ENCODE results near the gene FNDC3B. TPM values are rescaled to one million over a fixed set of nuclear protein-coding genes. Genes with fewer than 3 reads are reported as not detected.

Gene FNDC3B
- total RNA-seq, 1 donor from 2014 or later: 68.5 TPM

DNA sequence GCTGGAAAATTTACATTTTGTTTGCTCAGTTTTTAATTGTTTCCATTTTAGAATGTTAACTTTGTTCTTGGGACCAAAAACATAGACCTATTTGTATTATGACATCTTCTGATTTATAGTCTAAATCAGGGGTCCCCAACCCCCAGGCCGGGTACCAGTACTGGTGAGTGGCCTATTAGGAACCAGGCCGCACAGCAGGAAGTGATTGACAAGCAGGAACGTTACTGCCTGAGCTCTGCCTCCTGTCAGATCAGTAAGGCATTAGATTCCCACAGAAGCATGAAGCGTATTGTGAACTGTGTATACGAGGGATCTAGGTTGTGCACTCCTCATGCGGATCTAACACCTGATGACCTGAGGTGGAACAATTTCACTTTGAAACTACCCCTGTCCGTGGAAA lies 357.0 kb downstream of the FNDC3B start:
- TF ChIP-seq, protein P1, sequence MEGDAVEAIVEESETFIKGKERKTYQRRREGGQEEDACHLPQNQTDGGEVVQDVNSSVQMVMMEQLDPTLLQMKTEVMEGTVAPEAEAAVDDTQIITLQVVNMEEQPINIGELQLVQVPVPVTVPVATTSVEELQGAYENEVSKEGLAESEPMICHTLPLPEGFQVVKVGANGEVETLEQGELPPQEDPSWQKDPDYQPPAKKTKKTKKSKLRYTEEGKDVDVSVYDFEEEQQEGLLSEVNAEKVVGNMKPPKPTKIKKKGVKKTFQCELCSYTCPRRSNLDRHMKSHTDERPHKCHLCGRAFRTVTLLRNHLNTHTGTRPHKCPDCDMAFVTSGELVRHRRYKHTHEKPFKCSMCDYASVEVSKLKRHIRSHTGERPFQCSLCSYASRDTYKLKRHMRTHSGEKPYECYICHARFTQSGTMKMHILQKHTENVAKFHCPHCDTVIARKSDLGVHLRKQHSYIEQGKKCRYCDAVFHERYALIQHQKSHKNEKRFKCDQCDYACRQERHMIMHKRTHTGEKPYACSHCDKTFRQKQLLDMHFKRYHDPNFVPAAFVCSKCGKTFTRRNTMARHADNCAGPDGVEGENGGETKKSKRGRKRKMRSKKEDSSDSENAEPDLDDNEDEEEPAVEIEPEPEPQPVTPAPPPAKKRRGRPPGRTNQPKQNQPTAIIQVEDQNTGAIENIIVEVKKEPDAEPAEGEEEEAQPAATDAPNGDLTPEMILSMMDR (IDR thresholded peaks at IDR 0.05): no peak
- no peak for TF ChIP-seq POLR2AphosphoS5 (IDR thresholded peaks at IDR 0.05; ENCODE audit: insufficient read depth in 1 of 2, low read depth in 1 of 2)
- no peak for TF ChIP-seq POLR2A (IDR thresholded peaks at IDR 0.05)
- intact Hi-C loops (cut with DNase I): no loop called here
- Histone ChIP-seq H3K4me1 (no peaks in the 10 kb centered on the region), H3K27ac (no peak overlapping the region), H3K27me3 (no peaks in the 10 kb centered on the region), H3K9me3 (no peaks in the 10 kb centered on the region), H3K4me3 (no peak overlapping the region), H3K36me3 (peaks cover 0 to 12% of the 10 kb centered on the region in 2 donors)
- no peak for DNase-seq (ENCODE audit: extremely low spot score in 2 of 2)

DNA sequence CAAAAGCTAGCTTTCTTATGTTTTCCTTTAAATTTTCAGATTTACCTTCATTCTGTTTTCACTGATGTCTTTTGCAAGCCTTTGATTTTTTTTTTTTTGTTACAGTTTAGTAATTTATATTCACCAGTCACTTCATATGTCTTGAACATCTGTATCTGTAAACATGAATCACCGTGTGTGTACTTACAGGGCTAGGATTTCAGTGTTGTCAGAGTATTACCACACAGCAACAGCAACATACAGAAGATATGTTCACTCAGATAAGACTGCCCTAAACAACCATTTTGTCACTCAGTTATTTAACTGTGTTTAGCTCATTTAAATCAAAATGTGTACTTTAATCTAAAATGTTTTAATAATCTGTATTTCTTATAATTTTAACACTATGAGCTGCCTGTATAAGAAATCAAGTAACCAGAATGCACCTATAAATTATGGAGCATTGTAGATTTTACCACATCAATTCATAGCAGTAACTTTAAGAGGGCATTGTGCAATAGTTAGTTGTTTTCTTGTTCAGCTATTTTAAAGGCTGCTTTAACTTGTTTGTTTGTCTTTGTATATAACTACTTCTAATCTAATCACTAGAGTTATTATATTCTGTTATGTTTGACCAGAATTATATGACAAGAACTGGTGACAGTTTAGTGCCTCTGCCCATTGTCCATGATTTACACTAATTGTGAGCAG lies 358.5 kb downstream of the FNDC3B start:
- intact Hi-C loops (cut with DNase I): no loop called here
- no peak overlapping the region for H3K4me3 ChIP-seq
- TF ChIP-seq POLR2A (IDR thresholded peaks at IDR 0.05): no peak
- TF ChIP-seq, protein P1 (IDR thresholded peaks at IDR 0.05): no peak
- H3K27ac ChIP-seq: no peak overlapping the region
- DNase-seq (ENCODE audit: extremely low spot score in 2 of 2): no peak
- H3K27me3 ChIP-seq: no peaks in the 10 kb centered on the region
- no peaks in the 10 kb centered on the region for H3K9me3 ChIP-seq
- peaks cover 0 to 12% of the 10 kb centered on the region in 2 donors for H3K36me3 ChIP-seq
- H3K4me1 ChIP-seq: no peaks in the 10 kb centered on the region

DNA sequence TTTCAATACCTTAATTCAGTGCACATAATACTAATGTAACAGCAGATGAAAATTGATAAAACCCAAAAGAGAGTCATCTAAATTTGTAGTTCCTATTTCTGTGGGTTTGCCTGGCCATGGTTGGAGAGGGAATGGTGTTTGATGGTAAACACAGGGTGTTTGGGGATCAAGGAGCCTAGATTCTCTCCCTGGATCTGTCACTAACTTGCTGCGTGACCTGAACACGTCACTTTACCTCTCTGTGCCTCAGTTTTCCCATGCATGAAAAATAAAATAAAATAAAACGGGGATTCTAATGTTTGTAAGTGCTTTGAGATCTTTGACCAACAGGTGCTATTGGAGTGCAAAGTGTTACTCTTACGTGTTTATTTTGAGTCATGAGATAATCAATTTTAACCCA lies 359.1 kb downstream of the FNDC3B start:
- Histone ChIP-seq H3K27ac (no peak overlapping the region), H3K4me3 (no peak overlapping the region), H3K27me3 (no peaks in the 10 kb centered on the region), H3K4me1 (no peaks in the 10 kb centered on the region), H3K9me3 (no peaks in the 10 kb centered on the region), H3K36me3 (peaks cover 0 to 12% of the 10 kb centered on the region in 2 donors)
- no peak for TF ChIP-seq POLR2A (IDR thresholded peaks at IDR 0.05)
- TF ChIP-seq, protein P1 (IDR thresholded peaks at IDR 0.05): no peak
- no peak for TF ChIP-seq POLR2AphosphoS5 (IDR thresholded peaks at IDR 0.05; ENCODE audit: insufficient read depth in 1 of 2, low read depth in 1 of 2)
- DNase-seq (ENCODE audit: extremely low spot score in 2 of 2): no peak
- intact Hi-C loops (cut with DNase I): no loop called here

DNA sequence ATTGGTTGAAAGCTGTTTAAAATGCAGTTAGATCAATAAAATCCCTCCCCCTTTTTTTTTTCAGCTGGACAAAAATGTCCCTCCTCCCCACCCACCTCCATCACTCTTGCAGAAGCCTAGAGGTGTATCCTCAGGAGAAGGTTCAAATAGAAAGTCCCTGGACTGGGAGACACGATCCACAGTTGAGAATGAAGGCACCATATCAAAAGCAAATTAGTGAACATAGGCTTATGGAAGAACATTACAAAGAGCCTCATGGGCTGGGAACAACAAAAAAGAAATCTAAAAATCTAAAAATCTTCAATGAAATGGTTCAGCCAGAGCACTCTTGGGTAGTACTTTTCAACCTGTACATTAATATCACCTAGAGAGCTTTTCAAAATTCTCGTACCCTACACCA lies 362.7 kb downstream of the FNDC3B start:
- Histone ChIP-seq H3K4me3 (no peak overlapping the region), H3K9me3 (no peaks in the 10 kb centered on the region), H3K4me1 (no peaks in the 10 kb centered on the region), H3K36me3 (peaks cover 0 to 12% of the 10 kb centered on the region in 2 donors), H3K27me3 (no peaks in the 10 kb centered on the region), H3K27ac (no peak overlapping the region)
- intact Hi-C loops (cut with DNase I): no loop called here
- DNase-seq (ENCODE audit: extremely low spot score in 2 of 2): no peak
- TF ChIP-seq, protein P1 (IDR thresholded peaks at IDR 0.05): no peak
- TF ChIP-seq POLR2A (IDR thresholded peaks at IDR 0.05) (no peak), POLR2AphosphoS5 (IDR thresholded peaks at IDR 0.05; ENCODE audit: insufficient read depth in 1 of 2, low read depth in 1 of 2) (no peak)

DNA sequence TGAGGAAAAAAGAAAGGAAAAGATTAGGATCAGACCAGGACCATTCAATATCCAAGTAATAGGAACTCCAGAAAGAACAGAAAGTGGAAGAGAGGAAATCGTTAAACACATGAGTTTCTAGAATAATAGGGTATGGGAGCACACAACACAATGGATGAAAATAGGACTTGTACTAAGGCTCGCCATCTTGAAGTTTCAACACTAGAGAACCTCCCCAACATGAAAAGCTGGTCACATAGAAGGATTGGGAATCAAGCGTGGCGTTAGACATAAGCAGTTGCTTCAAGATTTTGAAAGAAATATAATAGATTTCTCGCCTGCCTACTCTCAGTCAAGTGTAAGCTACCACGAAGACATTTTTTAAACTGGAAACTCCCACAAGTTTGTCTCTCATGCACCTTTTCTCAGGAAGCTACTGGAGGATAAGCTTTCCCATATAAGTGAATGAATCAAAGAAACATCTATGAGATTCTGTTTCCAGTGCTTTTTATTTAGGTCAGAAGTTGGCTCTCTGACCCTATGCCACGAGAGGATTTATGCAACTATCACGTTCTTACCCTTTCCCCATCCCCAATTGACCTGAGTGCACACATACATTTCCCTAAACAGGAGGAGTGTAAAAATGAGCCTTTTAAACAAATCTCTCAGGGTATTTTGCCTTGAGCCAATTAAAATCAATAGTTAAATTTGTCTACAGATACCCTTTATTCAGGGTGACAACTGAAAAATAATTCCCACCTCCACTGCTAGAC lies 363.7 kb downstream of the FNDC3B start:
- DNase-seq (ENCODE audit: extremely low spot score in 2 of 2): no peak
- TF ChIP-seq, protein P1 (IDR thresholded peaks at IDR 0.05): no peak
- no peak for TF ChIP-seq POLR2AphosphoS5 (IDR thresholded peaks at IDR 0.05; ENCODE audit: insufficient read depth in 1 of 2, low read depth in 1 of 2)
- TF ChIP-seq POLR2A (IDR thresholded peaks at IDR 0.05): no peak
- H3K4me3 ChIP-seq: no peak overlapping the region
- peaks cover 0 to 12% of the 10 kb centered on the region in 2 donors for H3K36me3 ChIP-seq
- no peaks in the 10 kb centered on the region for H3K9me3 ChIP-seq
- intact Hi-C loops (cut with DNase I): no loop called here
- no peak overlapping the region for H3K27ac ChIP-seq
- H3K4me1 ChIP-seq: no peaks in the 10 kb centered on the region
- H3K27me3 ChIP-seq: no peaks in the 10 kb centered on the region

All from vagina (tissue), 2 donors.